H9 (cell line): ENCODE measurements around the gene CLDN34. TPM values are rescaled to one million over a fixed set of nuclear protein-coding genes. Genes with fewer than 3 reads are reported as not detected.

Source experiments
- DNase-seq: peaks from one replicate; pipeline ENCODE4 v3.0.0-alpha.2; 2017
- H2AFZ ChIP-seq: one replicate; pipeline ENCODE4 v1.6.1; 2013; ENCODE audit warnings: mild to moderate bottlenecking, low read length, control low read depth, moderate library complexity
- H2AK5ac ChIP-seq: 2 replicates; pipeline ENCODE4 v1.6.1; 2013; ENCODE audit warnings: low read length, control low read depth, mixed read lengths; ENCODE audit not compliant: insufficient read length
- H2BK120ac ChIP-seq: one replicate; pipeline ENCODE4 v1.6.1; 2013; ENCODE audit warnings: low read depth, mild to moderate bottlenecking, low read length, control low read depth, inconsistent platforms; ENCODE audit not compliant: poor library complexity, severe bottlenecking
- H2BK12ac ChIP-seq: 2 replicates; pipeline ENCODE4 v1.6.1; 2013; ENCODE audit warnings: low read length, control low read depth, mixed read lengths, low read depth; ENCODE audit not compliant: insufficient read length
- H2BK15ac ChIP-seq: 2 replicates; pipeline ENCODE4 v1.6.1; 2013; ENCODE audit warnings: low read depth, low read length, control low read depth
- H2BK20ac ChIP-seq: one replicate; pipeline ENCODE4 v1.6.1; 2013; ENCODE audit warnings: low read depth, mild to moderate bottlenecking, low read length, control low read depth, inconsistent platforms; ENCODE audit not compliant: poor library complexity, severe bottlenecking
- H2BK5ac ChIP-seq: 2 replicates; pipeline ENCODE4 v1.6.1; 2013; ENCODE audit warnings: low read length, control low read depth, mixed read lengths; ENCODE audit not compliant: insufficient read length
- H3K14ac ChIP-seq: 2 replicates; pipeline ENCODE4 v1.6.1; 2013; ENCODE audit warnings: low read length, control low read depth; ENCODE audit not compliant: insufficient read depth
- H3K18ac ChIP-seq: 2 replicates; pipeline ENCODE4 v1.6.1; 2013; ENCODE audit warnings: low read depth, mild to moderate bottlenecking, mixed read lengths, low read length, control low read depth; ENCODE audit not compliant: insufficient read length
- H3K23ac ChIP-seq: 2 replicates; pipeline ENCODE4 v1.6.1; 2013; ENCODE audit warnings: low read length, control low read depth, mixed read lengths, low read depth; ENCODE audit not compliant: insufficient read length
- H3K23me2 ChIP-seq: 2 replicates; pipeline ENCODE4 v1.6.1; 2013; ENCODE audit warnings: low read depth, mild to moderate bottlenecking, mixed read lengths, low read length, control low read depth; ENCODE audit not compliant: insufficient read length, poor library complexity, severe bottlenecking
- H3K27ac ChIP-seq: 2 replicates; pipeline ENCODE4 v1.5.1; 2013; ENCODE audit warnings: low read length, control low read depth, mixed read lengths, low read depth; ENCODE audit not compliant: insufficient read length
- H3K27me3 ChIP-seq: 2 replicates; pipeline ENCODE4 v1.6.1; 2013; ENCODE audit warnings: low read length, control low read depth, inconsistent platforms; ENCODE audit not compliant: insufficient read depth
- H3K4ac ChIP-seq: 2 replicates; pipeline ENCODE4 v1.6.1; 2013; ENCODE audit warnings: low read depth, mild to moderate bottlenecking, control low read depth, inconsistent platforms, low read length, moderate library complexity
- H3K4me1 ChIP-seq: 2 replicates; pipeline ENCODE4 v1.6.1; 2013; ENCODE audit warnings: low read length, control low read depth, inconsistent platforms; ENCODE audit not compliant: insufficient read depth
- H3K4me2 ChIP-seq: 2 replicates; pipeline ENCODE4 v1.6.1; 2013; ENCODE audit warnings: low read length, control low read depth, mixed read lengths; ENCODE audit not compliant: insufficient read length, insufficient read depth
- H3K56ac ChIP-seq: 2 replicates; pipeline ENCODE4 v1.6.1; 2013; ENCODE audit warnings: low read depth, mild to moderate bottlenecking, mixed read lengths, low read length, control low read depth; ENCODE audit not compliant: insufficient read length
- H3K79me1 ChIP-seq: 2 replicates; pipeline ENCODE4 v1.6.1; 2013; ENCODE audit warnings: low read depth, mild to moderate bottlenecking, moderate library complexity, low read length, control low read depth, inconsistent platforms; ENCODE audit not compliant: insufficient read depth, poor library complexity, severe bottlenecking
- H3K79me2 ChIP-seq: 2 replicates; pipeline ENCODE4 v1.6.1; 2013; ENCODE audit warnings: low read length, control low read depth, inconsistent platforms; ENCODE audit not compliant: insufficient read depth
- H3K9ac ChIP-seq: 2 replicates; pipeline ENCODE4 v1.6.1; 2013; ENCODE audit warnings: low read length, control low read depth, mixed read lengths; ENCODE audit not compliant: insufficient read length; ENCODE audit errors: extremely low read depth
- H3K9me3 ChIP-seq: one replicate; pipeline ENCODE4 v1.6.1; 2013; ENCODE audit warnings: low read depth, low read length, inconsistent platforms; ENCODE audit not compliant: control insufficient read depth
- H3T11ph ChIP-seq: one replicate; pipeline ENCODE4 v1.6.1; 2013; ENCODE audit warnings: mild to moderate bottlenecking, low read length, control low read depth, inconsistent platforms
- H4K20me1 ChIP-seq: one replicate; pipeline ENCODE4 v1.6.1; 2013; ENCODE audit not compliant: control insufficient read depth, insufficient read length, insufficient read depth
- H4K5ac ChIP-seq: 2 replicates; pipeline ENCODE4 v1.6.1; 2013; ENCODE audit warnings: low read depth, mild to moderate bottlenecking, mixed read lengths, low read length, control low read depth; ENCODE audit not compliant: insufficient read length
- H4K8ac ChIP-seq: replicated peaks from 2 replicates; pipeline ENCODE4 v1.6.1; 2013; ENCODE audit warnings: low read length, control low read depth, mixed read lengths, low read depth; ENCODE audit not compliant: insufficient read length
- H4K91ac ChIP-seq: 2 replicates; pipeline ENCODE4 v1.6.1; 2013; ENCODE audit warnings: low read depth, mild to moderate bottlenecking, moderate library complexity, mixed read lengths, low read length, control low read depth; ENCODE audit not compliant: insufficient read length
- H3K27ac Mint-ChIP-seq, 3 experiments: 2 replicates in 2 of 3; 3 replicates in 1 of 3; pipeline ENCODE4 v1.8.0; 2020 to 2021; ENCODE audit warnings: mixed read lengths in 3 of 3, mild to moderate bottlenecking in 1 of 3, moderate library complexity in 1 of 3
- H3K27me3 Mint-ChIP-seq: 2 replicates; pipeline ENCODE4 v1.8.0; 2021; ENCODE audit warnings: low read depth, mild to moderate bottlenecking, moderate library complexity, mixed read lengths
- H3K36me3 Mint-ChIP-seq, 3 experiments: 2 replicates in 2 of 3; 3 replicates in 1 of 3; pipeline ENCODE4 v1.8.0; 2020 to 2021; ENCODE audit warnings: low read depth in 3 of 3, mixed read lengths in 3 of 3; ENCODE audit not compliant: insufficient read depth in 1 of 3
- H3K4me1 Mint-ChIP-seq, 2 experiments: 2 replicates each; pipeline ENCODE4 v1.8.0; 2020; ENCODE audit warnings: mixed read lengths in 2 of 2
- H3K4me3 Mint-ChIP-seq, 2 experiments: 2 replicates in 1 of 2; 3 replicates in 1 of 2; pipeline ENCODE4 v1.8.0; 2020 to 2021; ENCODE audit warnings: mild to moderate bottlenecking in 2 of 2, mixed read lengths in 2 of 2, moderate library complexity in 1 of 2
- H3K9me3 Mint-ChIP-seq, 2 experiments: 2 replicates in 1 of 2; 3 replicates in 1 of 2; pipeline ENCODE4 v1.8.0; 2020; ENCODE audit warnings: mild to moderate bottlenecking in 2 of 2, mixed read lengths in 2 of 2, moderate library complexity in 1 of 2
- CTCF ChIP-seq: fragments of 200-600 bp; sonication (generic); conservative IDR thresholded peaks from 3 replicates; pipeline ENCODE4 v1.8.0; 2021; ENCODE audit warnings: antibody characterized with exemption, mild to moderate bottlenecking
- WGBS: extraction: QIAGEN DNeasy Blood & Tissue Kit; methylation state at CpG from one replicate; pipeline ENCODE4 v1.1.7; 2013; ENCODE audit warnings: missing lambda C conversion rate, low lambda C conversion rate, mixed read lengths; ENCODE audit not compliant: insufficient read length; ENCODE audit errors: extremely low coverage; 5-methylcytosine and 5-hydroxymethylcytosine counted together
- total RNA-seq: library from RNA; stranded (reverse); gene quantifications from 2 replicates; pipeline ENCODE4 v1.2.1, GENCODE V29; 2021

CLDN34 gene
- total RNA-seq, 1 experiment from 2014 or later: 0.39 TPM

GRCh38 chrX:10008483-10009056 is 41.4 kb downstream of the CLDN34 start:
- H3K9me3 ChIP-seq: no peaks in the 10 kb centered on the region
- H2BK15ac ChIP-seq: no peak overlapping the region
- H3K79me1 ChIP-seq: no peaks in the 10 kb centered on the region
- peaks cover 4% of the 10 kb centered on the region; the same call in 1 of the 2 replicates for H3K27me3 Mint-ChIP-seq
- no peak overlapping the region for H2BK120ac ChIP-seq
- peaks cover 15% of the 10 kb centered on the region for H3K4me1 ChIP-seq
- no peak overlapping the region for H2BK5ac ChIP-seq
- H2BK12ac ChIP-seq: no peak overlapping the region
- no peak overlapping the region for H3K18ac ChIP-seq
- H3K4me1 Mint-ChIP-seq: peaks cover 43 to 47% of the 10 kb centered on the region in 2 experiments
- H2BK20ac ChIP-seq: no peak overlapping the region
- H3K14ac ChIP-seq: no peak overlapping the region
- no peak overlapping the region for H2AK5ac ChIP-seq
- no peak overlapping the region for H3K27ac Mint-ChIP-seq
- H3K23ac ChIP-seq: no peak overlapping the region
- H3K4me3 Mint-ChIP-seq: no peak overlapping the region
- no peak overlapping the region for H3T11ph ChIP-seq
- peaks cover 2 to 11% (median 9%) of the 10 kb centered on the region in 3 experiments; a peak in 6 of 7 replicates for H3K36me3 Mint-ChIP-seq
- WGBS: no CpG with 5 or more reads among the region's 2 CpGs
- H4K20me1 ChIP-seq: no peaks in the 10 kb centered on the region
- no peaks in the 10 kb centered on the region for H3K79me2 ChIP-seq
- TF ChIP-seq CTCF: no peak
- H3K4ac ChIP-seq: no peak overlapping the region
- peaks cover 48 to 60% of the 10 kb centered on the region in 2 experiments for H3K9me3 Mint-ChIP-seq
- no peaks in the 10 kb centered on the region for H3K27me3 ChIP-seq
- no peaks in the 10 kb centered on the region for H3K23me2 ChIP-seq
- H3K27ac ChIP-seq: no peak overlapping the region
- H4K5ac ChIP-seq: no peak overlapping the region
- no peak overlapping the region for H3K56ac ChIP-seq
- H2AFZ ChIP-seq: no peak overlapping the region
- H3K9ac ChIP-seq: no peak overlapping the region
- no peak overlapping the region for H4K91ac ChIP-seq
- no peak overlapping the region for H3K4me2 ChIP-seq
- DNase-seq: no peak
- H4K8ac ChIP-seq: no peak overlapping the region
